Cerebellar cortex (tissue), 1 donor: ENCODE measurements around the gene HPGDS.
"Not testable (repeated sequence)": the region's sequence is repeated elsewhere in the genome, so short reads cannot be mapped to it uniquely, and the experiment has no call there.

Source experiments
- DNase-seq: peaks from one replicate; pipeline ENCODE4 v3.0.0-alpha.2; 2015; ENCODE audit warnings: low spot score

The HPGDS gene

DNA sequence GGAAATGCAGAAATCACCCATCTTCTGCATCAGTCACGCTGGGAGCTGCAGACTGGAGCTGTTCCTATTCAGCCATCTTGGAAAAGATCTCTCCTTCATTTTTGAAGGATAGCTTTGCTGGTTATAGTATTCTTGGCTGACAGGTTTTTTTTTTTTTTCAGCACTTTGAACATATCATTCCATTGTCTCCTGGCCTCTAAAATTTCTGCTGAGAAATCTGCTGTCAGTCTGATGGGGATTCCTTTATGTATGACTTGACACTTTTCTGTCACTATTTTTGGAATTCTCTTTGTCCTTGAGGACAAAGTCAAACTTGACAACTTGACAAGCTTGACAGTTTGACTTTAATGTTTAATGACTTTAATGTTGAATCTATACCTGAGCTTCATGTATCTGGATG, 16.8 kb downstream of the HPGDS start:
- no peak for DNase-seq

DNA sequence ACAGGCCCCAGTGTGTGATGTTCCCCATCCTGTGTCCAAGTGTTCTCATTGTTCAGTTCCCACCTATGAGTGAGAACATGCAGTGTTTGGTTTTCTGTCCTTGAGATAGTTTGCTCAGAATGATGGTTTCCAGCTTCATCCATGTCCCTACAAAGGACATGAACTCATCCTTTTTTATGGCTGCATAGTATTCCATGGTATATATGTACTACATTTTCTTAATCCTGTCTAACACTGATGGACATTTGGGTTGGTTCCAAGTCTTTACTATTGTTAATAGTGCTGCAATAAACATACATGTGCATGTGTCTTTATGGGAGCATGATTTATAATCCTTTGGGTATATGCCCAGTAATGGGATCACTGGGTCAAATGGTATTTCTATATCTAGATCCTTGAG, 22.7 kb downstream of the HPGDS start:
- not testable (repeated sequence) for DNase-seq

DNA sequence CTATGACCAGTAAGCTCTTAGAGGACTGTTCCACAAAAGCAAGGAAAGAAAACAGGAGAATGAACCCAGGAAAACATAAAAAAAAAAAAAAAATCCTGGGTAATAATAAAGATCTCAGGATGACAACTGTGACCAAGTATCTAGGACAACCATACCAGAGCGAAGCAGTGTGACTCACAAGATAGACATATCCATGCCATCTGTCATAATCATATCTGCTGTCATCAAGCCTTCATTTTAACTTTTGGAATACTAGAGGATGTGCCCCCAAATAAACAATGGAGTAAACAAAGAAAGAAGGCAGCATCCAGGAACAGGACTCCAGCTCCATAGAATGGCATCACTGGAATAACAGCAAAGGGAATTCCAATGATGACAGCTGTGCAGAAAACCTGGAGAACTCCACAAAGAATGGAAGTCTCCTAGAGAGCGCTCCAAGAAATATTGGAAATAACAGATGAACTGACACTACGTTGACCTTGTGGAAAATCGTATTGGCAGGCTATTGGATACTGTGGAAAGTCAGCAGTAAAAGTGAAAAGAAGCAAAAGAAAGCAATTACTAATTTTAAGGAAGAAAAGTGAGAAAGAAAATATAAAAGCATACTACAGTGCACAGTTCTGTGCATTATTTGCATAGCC, 35.3 kb downstream of the HPGDS start:
- no peak for DNase-seq

DNA sequence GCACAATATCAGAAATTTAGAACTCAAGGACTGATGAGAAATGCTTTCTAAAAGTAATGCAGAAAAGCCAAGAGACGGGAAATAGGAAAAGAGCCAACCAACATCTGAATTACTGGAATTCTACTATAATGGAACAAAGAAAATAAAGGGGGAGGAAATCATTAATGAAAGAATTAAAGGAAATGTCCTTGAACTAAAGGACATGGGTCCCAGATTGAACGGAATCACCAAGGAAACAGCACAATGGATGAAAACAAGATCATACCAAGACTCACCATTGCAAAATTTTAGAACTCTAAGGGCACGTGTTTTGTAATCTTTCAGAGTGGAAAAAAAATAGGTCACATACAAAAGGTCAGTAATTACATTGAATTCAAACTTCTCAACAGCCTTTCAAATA, 35.9 kb downstream of the HPGDS start:
- no peak for DNase-seq

DNA sequence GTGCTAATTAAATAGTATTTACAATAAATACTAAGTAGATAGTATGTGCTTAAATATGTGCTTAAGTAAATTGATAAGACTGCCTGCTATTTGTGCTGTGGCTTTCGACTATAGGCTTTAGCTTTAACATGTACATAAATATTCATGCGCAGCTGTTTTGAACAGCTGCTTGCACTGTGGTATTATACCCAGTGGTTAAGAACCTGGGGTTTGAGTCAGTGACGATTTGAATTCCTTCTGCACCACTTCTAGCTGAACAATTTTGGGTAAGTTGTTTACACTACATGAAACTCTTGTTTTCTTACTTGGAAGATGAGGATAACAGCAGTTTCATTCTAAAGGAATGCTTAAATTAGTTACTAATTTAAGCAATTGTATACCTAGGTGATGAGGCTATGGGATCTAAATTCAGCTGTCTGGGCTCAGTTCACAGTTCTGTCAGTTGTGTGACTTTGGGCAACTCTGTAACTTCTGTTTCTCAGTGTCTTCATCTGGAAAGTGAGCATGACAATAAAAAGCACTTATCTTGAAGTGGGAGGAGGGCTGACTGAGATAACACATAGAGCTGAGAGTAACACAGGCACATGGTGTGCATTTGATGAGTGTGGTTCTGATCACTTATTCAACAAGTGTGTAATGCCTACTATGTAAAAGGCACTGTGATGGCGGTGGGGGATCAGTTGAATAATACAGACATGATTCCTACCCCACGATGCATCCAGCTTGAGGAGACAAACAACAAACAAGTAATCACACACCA, 37.0 kb downstream of the HPGDS start:
- no peak for DNase-seq

DNA sequence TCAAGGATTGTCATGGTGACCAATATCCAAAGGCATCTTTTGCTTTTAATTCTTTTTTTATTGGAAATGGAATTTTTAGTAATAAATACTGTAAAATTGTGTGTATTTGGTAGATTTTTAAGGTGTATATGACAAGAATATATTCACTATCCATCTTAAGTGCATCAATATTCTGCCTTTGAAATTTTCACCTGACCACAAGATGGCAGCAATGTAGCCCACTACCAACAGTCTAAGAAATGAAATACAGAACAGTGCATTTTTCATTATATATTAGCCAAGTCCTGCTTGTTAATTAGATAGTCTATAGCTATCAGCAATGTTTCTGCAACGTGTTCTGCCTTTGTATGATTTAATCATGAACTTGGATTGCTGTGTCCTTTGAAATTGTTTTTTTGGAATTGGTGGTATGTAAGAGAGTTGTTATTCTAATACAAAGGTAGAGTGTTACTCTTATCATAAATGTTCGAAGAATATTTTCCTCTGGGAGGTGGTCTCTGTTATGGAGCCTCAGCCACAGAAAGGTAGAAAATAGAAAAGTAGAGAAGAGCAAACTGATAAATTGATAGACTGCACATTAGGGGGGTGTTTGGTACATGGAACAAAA, 38.2 kb downstream of the HPGDS start:
- DNase-seq, result peak; percentile 12

DNA sequence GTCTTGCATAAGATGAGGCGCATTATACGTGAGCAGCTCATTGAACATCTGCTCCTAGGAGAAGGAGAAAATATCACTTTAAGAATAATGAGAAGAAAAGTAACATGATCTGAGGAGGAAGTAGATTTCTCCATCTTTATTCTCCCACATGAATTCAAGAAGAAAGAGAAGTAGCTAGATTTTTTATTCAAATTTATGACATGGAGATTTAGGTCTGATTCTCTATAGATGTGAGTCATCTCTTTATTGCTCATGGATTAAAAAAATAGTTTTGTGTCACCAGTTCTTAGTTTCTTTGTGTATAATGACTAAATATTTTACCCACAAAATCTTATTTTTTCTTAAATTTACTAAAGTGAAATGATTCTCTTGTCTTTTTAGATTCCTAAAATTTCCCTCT, 40.4 kb downstream of the HPGDS start:
- no peak for DNase-seq

DNA sequence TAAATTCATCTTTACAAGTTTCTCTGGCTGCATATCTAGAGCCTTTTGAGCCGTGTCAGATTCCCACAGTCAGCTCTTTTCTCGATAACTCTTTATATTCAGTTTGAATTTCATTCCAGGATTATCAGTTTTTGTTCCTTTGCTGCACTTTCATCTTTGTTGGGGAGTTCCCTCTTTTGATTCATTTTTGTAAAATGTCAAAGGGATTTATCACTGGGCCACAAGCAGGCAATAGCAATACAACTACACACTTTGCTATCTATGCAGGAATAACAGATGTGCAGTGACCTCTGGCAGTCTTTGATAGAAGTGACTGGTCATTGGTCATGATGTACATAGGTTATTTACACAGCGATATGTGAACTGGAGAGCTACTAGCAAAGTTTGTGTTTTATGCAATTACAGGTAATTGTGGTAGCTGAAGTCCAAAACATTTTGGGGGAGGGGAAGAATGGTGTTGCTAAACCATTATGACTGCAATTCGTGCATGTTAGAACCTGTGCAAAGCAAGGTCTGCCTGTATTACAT, 43.8 kb downstream of the HPGDS start:
- DNase-seq, result no peak

DNA sequence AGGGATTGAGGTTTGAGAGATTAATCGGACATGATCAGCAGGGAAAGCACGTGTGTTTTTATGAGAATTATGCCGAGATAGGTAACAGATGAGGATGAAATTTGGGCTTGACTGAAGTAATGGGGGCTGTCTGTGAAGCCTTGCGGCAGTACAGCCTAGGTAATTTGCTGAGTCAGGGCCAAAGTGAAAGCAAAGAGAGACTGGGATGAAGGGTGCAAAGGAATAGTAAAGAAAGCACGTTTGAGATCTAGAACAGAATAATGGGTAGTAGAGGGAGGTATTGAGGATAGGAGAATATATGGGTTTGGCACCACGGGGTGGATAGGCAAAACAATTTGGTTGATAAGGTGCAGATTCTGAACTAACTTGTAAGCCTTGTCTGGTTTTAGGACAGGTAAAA, 47.2 kb downstream of the HPGDS start:
- DNase-seq, result not testable (repeated sequence)

DNA sequence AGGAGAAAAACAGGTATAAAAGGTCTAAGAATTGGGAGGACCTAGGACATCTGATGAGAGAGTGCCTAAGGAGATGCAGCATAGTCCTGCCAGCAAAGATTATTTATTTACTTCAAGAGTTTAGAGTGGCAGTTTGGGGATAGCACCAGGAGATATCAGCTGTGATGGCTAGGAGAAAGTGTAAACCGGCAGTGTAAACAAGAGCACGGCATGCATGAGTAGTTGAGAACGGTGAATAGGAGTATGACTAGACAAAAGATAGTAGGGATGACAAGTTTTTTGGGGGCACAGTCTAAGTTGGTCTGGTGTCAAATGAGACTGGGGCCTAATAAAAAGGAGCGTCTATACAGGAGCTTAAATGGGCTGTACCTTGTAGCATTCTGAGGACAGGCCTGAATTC, 48.7 kb downstream of the HPGDS start:
- not testable (repeated sequence) for DNase-seq

DNA sequence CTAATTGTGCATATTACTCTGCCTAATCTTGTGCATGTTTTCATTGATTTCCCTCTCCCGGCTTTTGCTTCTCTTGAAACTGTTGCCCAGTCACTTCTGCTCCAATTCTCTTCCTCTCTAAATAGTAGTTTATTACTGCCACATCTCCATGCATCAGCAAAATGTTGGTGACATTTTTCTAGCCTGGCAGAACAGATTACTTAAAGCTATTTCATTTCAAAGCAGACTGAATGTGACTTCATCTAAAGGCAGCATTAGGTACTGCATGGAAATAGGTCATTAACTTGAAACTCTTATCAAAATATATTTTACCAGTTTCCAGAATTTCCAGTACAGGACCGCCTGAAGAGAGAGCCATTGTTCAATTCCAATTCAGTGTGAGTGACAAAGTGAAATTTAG, 52.4 kb downstream of the HPGDS start:
- no peak for DNase-seq

DNA sequence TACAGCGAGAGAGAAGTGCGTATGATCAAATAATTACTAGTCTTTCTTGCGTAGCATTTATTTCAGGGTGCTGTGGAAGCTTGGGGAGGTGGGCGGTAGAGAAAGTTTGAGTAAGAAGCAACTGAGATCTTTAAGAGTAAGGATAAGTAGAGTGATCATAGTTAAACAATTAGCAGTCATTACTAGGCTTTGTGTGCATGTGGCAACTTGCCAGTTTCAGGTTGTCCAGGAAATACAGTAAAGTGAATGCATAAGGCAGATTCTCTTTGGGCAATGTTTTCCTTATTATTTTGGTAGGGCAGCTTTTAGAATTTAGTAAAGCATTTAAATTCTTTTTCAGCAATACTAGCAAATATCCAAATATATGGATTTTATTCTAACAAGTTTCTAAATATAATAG, 57.0 kb downstream of the HPGDS start:
- DNase-seq, result no peak

DNA sequence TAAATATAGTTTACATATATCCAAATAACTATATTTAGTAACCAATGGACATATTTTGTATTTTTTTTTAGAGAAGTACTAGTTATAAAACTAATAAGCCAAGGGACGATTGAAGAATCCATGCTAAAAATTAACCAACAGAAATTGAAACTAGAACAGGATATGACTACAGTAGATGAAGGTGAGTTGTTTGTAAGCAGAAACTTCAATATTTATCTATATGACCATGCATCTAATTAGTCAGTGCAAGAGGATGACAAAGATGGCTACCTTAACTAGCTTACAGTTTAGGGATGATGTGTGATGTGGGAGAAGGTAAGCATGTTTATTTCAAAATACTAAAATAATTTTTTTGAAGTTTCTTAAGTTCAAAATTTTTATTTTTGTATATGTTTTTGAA, 57.7 kb downstream of the HPGDS start:
- no peak for DNase-seq

DNA sequence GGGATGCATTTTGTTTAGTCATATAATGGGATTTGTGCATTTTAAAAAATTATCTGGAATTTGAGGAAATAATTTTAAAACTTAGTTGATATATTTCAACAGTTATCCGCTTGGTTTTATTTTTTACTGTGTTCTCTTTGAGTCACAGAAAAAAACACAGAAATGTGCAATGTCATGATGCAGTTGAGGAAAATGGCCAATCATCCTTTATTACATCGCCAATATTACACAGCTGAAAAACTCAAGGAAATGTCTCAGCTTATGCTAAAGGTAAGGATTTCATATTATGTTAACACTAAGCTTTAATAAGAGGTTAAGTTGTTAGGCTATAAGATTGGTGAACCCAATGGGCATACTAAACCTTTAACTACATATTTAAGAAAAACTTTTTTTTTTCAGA, 63.9 kb downstream of the HPGDS start:
- DNase-seq, result no peak

DNA sequence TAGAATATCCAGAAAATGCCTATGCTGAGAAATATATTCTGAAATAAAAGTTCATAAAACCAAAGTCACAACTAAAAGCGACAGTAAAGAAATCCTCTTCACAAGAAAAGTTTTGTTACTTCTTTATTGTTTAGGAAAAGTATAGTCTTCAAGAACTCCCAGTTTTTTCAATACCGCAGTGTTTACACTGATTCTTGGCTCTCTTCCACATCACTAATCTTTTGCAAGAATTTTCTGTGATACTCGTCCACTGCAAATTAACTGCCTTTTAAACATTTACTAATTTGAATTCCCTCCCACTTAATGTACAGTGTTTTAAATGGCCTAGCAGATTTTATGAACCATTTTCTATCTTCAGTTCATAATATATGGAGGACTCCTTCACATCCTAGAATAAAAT, 65.1 kb downstream of the HPGDS start:
- no peak for DNase-seq

DNA sequence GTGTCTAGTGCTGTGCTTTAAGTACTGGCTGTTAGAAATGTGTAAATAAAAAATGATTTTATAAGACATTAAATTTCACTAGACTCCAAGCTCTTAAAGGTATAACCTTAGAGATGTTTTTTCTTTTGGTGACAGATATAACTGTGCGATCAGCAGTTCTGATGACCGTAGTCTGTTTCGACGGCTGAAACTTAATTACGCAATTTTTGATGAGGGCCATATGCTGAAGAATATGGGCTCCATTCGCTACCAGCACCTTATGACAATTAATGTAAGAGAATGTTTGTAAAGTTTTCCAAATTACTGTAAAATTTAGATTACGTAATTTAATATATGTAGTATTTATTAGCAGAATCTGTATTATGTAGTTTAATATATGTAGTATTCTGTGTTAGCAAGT, 66.4 kb downstream of the HPGDS start:
- no peak for DNase-seq

DNA sequence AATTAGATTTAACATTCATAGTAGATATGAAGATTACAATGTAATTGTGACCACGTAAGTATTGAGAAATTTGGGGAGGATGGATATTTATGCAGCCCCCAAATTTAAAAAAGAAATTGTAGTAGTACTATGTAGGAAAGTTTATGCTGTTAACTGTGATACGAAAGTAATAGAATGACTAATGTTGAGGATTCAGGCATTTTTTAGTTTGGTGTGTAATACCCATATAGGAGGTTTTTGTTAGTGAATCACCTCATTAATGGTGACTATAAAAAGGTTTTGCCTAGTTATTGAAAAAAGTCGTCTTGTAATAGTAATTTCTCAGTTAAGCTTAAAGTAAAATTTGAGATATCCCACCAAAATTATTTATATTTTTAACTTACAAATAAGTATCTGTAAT, 67.7 kb downstream of the HPGDS start:
- no peak for DNase-seq

DNA sequence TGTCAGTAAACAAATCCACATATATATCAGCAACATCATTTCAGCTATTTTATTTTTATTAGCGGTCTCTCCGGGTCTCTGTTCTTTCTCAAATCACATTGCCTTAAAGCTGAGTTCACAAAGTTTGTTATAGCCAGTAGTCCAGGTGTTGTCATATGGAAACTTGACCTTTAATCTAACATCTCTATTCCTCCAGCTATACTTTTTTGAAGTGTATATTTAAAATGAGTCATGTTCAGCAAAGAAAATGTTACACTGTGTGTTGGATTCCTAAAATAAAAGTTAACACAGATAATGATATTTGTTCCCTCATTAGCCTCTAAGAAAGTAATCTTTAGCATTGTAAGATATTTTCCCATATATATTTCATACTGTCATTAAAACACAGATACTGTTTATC, 71.4 kb downstream of the HPGDS start:
- DNase-seq, result no peak

DNA sequence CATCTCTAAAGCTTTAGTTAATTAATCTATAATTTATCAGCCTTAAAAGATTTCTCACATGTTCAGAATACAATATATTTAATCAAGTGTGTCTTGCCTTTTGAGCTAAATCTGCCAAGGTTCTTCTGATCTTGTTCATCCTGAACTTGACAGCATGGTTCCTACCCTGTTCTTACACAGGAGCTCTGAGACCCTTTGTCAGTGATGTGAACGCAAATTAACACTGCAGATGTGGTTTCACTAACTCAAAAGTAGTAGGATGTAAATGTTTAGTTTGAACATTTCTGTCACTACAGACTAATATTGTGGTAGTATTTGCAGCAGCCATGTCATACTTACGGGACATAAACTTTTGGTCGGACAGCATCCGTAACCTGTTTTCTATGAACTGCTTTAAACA, 75.6 kb downstream of the HPGDS start:
- DNase-seq, result no peak

DNA sequence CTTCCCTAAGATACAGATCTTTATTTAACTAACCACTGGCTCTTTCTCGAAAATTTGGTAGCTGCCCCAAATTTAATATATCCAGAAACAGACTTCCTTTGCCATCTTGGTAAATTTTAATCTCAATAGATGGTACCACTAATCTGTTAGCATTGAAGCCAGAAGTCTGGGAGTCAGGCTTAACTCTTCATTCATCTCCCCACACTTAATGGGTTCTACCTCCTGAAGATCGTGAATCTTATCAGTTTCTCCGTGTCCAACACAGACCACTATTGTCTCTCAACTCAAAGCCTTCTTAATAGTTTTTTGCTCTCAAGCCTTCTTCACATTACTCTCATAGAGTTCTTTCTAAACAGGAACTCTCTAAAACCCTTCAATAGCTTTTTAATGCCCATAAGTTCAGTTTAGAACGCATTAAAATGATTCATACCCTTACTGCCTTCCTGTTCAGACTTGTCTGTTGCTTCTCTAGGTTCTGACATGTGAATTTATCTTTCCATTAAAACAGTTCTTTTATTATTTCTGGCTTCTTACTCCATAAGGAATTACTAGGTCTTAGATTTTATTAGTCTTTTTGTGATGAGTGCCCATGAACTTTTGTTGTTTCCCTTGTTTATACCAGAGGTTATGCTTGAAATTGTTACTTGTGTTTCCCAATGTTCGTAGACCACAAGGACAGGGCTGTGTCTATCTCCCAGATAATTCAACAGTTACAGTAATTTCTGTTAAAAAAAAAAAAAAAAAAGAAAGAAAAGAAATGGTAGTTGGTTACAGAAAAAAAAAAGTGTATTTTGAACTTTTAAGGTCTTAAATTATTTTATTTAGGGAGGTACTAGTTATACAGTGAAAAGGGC, 80.2 kb downstream of the HPGDS start:
- DNase-seq, result no peak

DNA sequence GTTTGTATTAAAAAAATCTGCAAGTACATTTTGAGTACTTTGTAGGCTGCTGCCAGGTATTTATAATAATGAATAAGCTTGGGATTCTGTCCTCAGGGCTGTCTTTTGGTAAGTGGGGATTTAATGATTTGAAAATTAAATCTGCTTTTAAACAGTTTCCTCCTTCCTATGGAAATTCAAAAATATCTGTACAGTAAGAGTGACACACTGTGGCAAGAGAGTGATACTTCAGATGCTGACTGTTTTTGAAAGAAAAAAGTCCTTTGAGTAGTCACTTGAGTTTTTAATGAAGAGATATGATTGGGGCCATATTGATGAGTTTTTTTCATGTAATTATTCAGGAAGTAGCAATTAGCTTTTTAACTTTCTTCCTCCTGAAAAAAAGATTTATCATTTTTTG, 85.8 kb downstream of the HPGDS start:
- no peak for DNase-seq

DNA sequence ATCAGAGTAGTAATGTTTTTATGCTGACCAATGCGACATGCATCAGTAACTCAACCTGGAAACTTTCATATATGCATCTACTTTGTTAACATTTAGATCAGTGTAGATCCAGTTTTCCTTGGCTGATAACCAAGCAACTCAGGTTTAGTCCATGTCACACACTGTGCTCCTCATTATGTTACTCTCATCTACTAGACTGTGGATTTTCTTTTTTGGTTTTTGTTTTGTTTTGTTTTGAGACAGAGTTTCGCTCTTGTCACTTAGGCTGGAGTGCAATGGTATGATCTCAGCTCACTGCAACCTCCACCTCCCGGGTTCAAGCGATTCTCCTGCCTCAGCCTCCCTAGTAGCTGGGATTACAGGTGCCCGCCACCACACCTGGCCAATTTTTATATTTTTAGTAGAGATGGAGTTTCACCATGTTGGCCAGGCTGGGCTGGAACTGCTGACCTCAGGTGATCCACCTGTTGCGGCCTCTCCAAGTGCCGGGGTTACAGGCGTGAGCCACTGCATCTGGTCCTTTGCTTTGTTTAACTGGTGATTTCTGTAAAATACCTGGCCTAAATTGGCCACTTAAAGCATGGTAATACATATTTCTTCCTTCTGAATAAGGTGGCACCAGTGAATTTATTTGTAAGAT, 86.4 kb downstream of the HPGDS start:
- no peak for DNase-seq
